ENCODE results near the gene COBLL1. TPM values are rescaled to one million over a fixed set of nuclear protein-coding genes. Genes with fewer than 3 reads are reported as not detected.

Gene COBLL1
- total and polyA plus RNA-seq, 4 donors: 16.3 to 114 (median 36.4) TPM

DNA sequence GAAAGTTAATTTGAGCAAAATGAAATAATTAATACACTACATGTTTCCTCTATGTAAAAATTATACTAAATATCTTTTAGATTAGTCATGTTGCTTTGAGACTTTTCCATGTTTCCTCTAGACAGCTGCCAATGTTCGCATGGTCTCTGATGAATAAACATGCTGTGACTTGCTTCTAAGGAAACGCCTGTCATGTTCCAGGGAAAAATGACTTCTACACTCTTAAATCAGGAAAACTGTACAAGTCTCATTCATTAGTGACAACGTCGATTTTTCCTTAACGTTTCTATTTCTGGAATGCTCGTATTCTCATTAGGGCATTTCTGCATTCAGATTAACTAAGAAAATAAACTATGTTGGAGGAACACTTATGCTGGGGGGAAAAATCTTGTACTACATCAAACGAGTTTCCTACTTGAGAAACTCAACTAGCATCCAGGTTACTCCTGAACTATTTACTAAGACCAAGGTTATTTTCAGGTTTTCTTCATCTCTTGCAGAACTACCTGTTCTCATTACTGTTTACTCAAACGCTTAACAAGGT, 1.6 kb downstream of the COBLL1 start:
- Histone ChIP-seq H3K4me1 (ENCODE audit: control insufficient read depth in 4 of 4, insufficient read depth in 4 of 4, low read length in 3 of 4) (peaks cover 0 to 34% (median 23%) of the 10 kb centered on the region in 4 donors), H3K4me3 (ENCODE audit: low read depth in 1 of 3, low read length in 3 of 3) (peak overlapping the region; percentile 65 to 95 (median 80)), H3K36me3 (ENCODE audit: control insufficient read depth in 4 of 4, insufficient read depth in 3 of 4, low read depth in 1 of 4, low read length in 3 of 4) (no peaks in the 10 kb centered on the region), H3K27ac (ENCODE audit: low read depth in 1 of 2, low read length in 2 of 2) (peak overlapping the region; percentile 91 to 97), H3K9me3 (ENCODE audit: control insufficient read depth in 4 of 4, low read length in 3 of 4) (no peaks in the 10 kb centered on the region), H3K27me3 (ENCODE audit: control insufficient read depth in 4 of 4, insufficient read depth in 4 of 4, low read length in 3 of 4) (no peaks in the 10 kb centered on the region), H3K9ac (ENCODE audit: low read depth in 1 of 2, low read length in 2 of 2) (peak overlapping the region; percentile 43 to 90)
- WGBS: 7% methylated on average over 8 of the region's 8 CpGs
- DNase-seq (ENCODE audit: low spot score): no peak
- TF ChIP-seq NR2F2 (IDR thresholded peaks at IDR 0.05): no peak
- no peak for TF ChIP-seq EGR1 (IDR thresholded peaks at IDR 0.05; ENCODE audit: low read depth in 2 of 2)
- TF ChIP-seq SP1 (IDR thresholded peaks at IDR 0.05): no peak
- no peak for TF ChIP-seq FOXA2 (IDR thresholded peaks at IDR 0.05)
- TF ChIP-seq MAX (IDR thresholded peaks at IDR 0.05): no peak
- TF ChIP-seq HNF4A (conservative IDR thresholded peaks at IDR 0.05): no peak
- TF ChIP-seq, protein P1, sequence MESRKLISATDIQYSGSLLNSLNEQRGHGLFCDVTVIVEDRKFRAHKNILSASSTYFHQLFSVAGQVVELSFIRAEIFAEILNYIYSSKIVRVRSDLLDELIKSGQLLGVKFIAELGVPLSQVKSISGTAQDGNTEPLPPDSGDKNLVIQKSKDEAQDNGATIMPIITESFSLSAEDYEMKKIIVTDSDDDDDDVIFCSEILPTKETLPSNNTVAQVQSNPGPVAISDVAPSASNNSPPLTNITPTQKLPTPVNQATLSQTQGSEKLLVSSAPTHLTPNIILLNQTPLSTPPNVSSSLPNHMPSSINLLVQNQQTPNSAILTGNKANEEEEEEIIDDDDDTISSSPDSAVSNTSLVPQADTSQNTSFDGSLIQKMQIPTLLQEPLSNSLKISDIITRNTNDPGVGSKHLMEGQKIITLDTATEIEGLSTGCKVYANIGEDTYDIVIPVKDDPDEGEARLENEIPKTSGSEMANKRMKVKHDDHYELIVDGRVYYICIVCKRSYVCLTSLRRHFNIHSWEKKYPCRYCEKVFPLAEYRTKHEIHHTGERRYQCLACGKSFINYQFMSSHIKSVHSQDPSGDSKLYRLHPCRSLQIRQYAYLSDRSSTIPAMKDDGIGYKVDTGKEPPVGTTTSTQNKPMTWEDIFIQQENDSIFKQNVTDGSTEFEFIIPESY (IDR thresholded peaks at IDR 0.05): no peak
- no peak for TF ChIP-seq YY1 (IDR thresholded peaks at IDR 0.05)
- TF ChIP-seq, protein P2, sequence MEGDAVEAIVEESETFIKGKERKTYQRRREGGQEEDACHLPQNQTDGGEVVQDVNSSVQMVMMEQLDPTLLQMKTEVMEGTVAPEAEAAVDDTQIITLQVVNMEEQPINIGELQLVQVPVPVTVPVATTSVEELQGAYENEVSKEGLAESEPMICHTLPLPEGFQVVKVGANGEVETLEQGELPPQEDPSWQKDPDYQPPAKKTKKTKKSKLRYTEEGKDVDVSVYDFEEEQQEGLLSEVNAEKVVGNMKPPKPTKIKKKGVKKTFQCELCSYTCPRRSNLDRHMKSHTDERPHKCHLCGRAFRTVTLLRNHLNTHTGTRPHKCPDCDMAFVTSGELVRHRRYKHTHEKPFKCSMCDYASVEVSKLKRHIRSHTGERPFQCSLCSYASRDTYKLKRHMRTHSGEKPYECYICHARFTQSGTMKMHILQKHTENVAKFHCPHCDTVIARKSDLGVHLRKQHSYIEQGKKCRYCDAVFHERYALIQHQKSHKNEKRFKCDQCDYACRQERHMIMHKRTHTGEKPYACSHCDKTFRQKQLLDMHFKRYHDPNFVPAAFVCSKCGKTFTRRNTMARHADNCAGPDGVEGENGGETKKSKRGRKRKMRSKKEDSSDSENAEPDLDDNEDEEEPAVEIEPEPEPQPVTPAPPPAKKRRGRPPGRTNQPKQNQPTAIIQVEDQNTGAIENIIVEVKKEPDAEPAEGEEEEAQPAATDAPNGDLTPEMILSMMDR (IDR thresholded peaks at IDR 0.05; ENCODE audit: low read depth, low read length, missing input control): no peak
- TF ChIP-seq, protein P3, sequence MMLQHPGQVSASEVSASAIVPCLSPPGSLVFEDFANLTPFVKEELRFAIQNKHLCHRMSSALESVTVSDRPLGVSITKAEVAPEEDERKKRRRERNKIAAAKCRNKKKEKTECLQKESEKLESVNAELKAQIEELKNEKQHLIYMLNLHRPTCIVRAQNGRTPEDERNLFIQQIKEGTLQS (IDR thresholded peaks at IDR 0.05): no peak
- no peak for TF ChIP-seq GABPA (IDR thresholded peaks at IDR 0.05 in 1 of 2, conservative IDR thresholded peaks at IDR 0.05 in 1 of 2)
- TF ChIP-seq FOXA1 (IDR thresholded peaks at IDR 0.05): no peak
- no peak for TF ChIP-seq REST (IDR thresholded peaks at IDR 0.05)

- Histone ChIP-seq H3K27me3 (ENCODE audit: control insufficient read depth in 4 of 4, insufficient read depth in 4 of 4, low read length in 3 of 4) (no peaks in the 10 kb centered on the region), H3K27ac (ENCODE audit: low read depth in 1 of 2, low read length in 2 of 2) (peak overlapping the region in 1 of 2 donors; percentile 9), H3K4me1 (ENCODE audit: control insufficient read depth in 4 of 4, insufficient read depth in 4 of 4, low read length in 3 of 4) (peaks cover 0 to 32% (median 24%) of the 10 kb centered on the region in 4 donors), H3K9me3 (ENCODE audit: control insufficient read depth in 4 of 4, low read length in 3 of 4) (no peaks in the 10 kb centered on the region), H3K4me3 (ENCODE audit: low read depth in 1 of 3, low read length in 3 of 3) (no peak overlapping the region), H3K36me3 (ENCODE audit: control insufficient read depth in 4 of 4, insufficient read depth in 3 of 4, low read depth in 1 of 4, low read length in 3 of 4) (no peaks in the 10 kb centered on the region), H3K9ac (ENCODE audit: low read depth in 1 of 2, low read length in 2 of 2) (peak overlapping the region in 1 of 2 donors; percentile 90)
- 73% methylated on average over 3 of the region's 3 CpGs for WGBS
- DNase-seq (ENCODE audit: low spot score): no peak
- TF ChIP-seq TAF1 (conservative IDR thresholded peaks at IDR 0.05) (no peak), FOXA1 (IDR thresholded peaks at IDR 0.05) (no peak), REST (IDR thresholded peaks at IDR 0.05) (no peak), YY1 (IDR thresholded peaks at IDR 0.05) (no peak), EGR1 (IDR thresholded peaks at IDR 0.05; ENCODE audit: low read depth in 2 of 2) (no peak), HNF4A (conservative IDR thresholded peaks at IDR 0.05) (no peak), MAX (IDR thresholded peaks at IDR 0.05) (no peak), RXRA (IDR thresholded peaks at IDR 0.05) (no peak), SP1 (IDR thresholded peaks at IDR 0.05) (no peak), RAD21 (IDR thresholded peaks at IDR 0.05) (no peak), NR2F2 (IDR thresholded peaks at IDR 0.05) (no peak), GABPA (IDR thresholded peaks at IDR 0.05 in 1 of 2, conservative IDR thresholded peaks at IDR 0.05 in 1 of 2) (no peak)
- TF ChIP-seq, protein P1 (IDR thresholded peaks at IDR 0.05): no peak
These were observed 3.8 kb downstream of the COBLL1 start for GRCh38 chr2:164837807-164838206.
